HG03575 (cell line): ENCODE results near the gene FBRS.
"Not testable (repeated sequence)": the region's sequence is repeated elsewhere in the genome, so short reads cannot be mapped to it uniquely, and the experiment has no call there.

ENCODE experiments used
- ATAC-seq: cut with Tn5 transposase; IDR thresholded peaks from one replicate; pipeline ENCODE4 v1.9.1; 2021; ENCODE audit not compliant: unreplicated experiment, insufficient number of reproducible peaks, low FRiP score; ENCODE audit errors: extremely low read depth

FBRS gene

DNA sequence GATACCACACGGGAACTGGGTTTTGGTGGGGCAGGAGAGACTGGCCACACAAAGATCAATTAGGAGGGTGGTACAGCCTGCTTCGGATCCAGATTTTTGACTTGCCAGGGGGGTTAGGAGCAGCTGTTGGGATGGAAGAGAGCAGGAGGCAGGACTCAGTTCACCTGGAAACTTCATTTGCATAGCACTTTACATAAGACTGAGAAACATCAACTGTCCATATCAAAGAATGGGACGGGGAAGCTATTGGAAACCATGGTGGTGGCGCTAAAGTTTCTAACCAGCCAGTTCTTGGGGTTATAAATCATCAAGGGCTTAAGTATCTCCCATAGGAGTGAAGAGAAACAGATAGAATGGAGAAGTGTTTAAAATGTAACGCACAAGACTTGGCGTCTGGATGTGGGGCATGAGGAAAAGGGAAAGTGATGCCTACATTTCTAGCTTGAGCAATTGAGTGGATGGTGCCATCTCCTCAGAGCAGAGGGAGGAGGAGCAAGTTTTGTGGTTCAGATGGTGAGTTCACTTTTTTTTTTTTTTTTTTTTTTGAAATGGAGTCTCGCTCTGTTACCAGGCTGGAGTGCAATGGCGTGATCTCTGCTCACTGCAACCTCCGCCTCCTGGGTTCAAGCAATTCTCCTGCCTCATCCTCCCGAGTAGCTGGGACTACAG lies 34.3 kb downstream of the FBRS start:
- no peak for ATAC-seq

DNA sequence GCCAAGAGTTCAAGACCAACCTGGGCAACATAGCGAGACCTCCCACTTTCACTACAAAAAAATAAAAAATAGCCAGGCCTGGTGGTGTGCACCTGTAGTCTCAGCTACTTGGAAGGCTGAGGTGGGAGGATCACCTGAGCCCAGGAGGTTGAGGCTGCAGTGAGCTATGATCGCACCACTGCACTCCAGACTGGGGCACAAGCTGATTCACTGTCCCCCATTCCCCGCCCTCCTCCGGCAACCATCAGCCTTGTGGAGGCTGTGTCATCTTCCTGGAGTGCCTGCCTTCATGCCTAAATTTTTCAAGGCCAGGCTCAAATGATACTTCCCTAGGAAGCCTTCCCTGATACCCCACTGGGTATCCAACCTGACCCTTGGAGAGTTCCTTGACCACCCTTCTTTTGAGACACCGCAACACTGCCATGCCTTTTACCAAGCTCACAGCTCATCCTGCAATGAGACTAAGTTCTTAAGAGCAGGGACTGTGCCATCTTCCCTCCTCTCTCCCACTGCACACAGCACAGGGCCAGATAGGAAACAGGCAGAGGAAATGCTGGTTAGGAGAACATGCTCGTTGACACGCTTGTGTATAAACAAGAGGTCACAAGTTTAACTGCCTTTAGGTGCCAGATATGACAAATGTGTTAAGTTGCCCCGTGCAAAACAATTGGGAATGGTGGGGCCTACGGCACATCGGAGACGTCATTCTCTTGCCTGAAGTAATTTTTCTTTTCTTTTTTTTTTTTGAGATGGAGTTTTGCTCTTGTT lies 36.9 kb downstream of the FBRS start:
- ATAC-seq, result no peak

DNA sequence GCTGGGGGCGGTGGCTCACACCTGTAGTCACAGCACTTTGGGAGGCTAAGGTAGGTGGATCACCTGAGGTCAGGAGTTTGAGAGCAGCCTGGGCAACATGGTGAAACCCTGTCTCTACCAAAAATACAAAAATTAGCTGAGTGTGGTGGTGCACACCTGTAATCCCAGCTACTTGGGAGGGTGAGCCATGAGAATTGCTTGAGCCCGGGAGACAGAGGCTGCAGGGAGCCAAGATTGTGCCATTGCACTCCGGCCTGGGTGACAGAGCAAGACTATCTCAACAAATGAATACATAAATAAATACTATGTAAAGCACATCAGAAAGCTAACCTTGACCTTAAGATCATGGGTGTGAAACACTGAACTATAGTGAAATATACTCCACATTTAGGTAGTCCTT lies 38.4 kb downstream of the FBRS start:
- not testable (repeated sequence) for ATAC-seq

DNA sequence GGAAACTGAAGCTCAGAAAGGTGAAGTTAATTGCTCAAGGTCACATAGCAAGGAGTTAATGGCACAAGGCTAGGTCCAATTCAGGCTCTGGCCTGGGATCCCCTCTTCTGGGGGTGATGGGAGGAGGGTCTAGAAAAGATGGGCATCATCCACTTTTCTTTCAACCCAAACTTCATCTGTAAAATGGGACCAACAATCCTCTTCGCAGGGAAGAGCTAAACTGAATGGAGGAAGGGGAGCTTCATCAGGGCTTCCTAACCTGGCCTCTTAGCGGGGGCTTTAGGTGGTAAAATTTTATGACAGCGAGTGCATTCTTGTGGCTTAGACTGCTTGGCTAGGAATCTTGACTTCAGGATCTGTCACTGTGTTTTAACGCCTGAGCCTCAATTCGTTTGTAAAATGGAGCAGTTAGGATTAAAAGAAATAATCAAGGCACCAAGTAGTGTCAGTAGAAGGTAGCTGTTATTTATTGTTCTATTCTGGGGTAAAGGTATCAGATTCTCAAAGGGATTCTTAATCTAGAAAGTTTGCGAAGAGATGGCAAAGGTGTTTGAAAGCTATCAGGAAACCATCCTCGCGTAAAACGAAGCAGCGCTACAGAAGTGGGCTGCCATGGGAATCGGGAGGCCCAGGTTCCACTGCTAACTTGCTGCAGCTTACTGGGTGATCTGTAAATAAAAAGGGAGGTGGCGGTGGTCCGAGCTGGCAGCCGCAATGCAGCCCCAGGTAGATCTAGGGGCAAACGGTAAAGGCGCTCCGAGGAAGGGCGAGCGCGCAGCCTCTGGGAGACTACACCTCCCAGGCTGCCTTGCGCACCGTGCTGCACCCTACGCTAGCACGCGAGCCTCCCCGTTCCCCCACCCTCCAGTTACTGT lies 39.3 kb downstream of the FBRS start:
- peak; percentile 46 for ATAC-seq

DNA sequence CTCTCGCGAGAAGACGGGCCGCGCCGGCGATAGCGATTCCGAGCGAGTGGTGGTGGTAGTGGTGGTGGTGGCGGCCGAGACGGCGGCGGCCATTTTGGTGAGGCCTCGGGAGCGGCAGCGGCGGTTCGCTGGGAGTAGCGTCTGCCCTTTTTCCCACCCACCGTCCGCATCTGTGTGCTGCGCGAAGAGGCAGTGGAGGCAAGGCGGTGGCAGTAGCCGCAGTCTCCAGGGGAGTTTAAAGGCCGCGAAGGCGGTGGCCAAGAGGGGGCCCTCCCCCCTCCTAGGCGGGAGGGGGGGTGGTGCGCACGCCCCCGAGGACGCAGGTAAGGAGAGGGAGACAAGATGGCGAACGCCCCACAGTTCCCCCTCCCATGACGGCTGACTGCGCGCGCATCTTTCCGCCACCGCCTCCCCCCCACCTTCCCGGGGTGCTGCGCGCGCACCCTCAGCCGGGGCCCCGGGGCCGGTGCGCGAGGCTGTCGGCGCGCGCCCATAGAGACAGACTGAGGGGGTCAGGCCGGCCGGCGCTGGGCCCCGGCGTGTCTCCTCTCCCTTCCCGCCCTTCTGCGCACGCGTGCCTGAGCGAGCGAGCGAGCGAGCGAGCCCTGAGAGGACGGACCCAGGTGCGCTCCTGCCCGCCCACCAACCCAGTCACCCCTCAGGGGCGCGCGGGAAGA lies 40.0 kb downstream of the FBRS start:
- peak; percentile 24 for ATAC-seq

DNA sequence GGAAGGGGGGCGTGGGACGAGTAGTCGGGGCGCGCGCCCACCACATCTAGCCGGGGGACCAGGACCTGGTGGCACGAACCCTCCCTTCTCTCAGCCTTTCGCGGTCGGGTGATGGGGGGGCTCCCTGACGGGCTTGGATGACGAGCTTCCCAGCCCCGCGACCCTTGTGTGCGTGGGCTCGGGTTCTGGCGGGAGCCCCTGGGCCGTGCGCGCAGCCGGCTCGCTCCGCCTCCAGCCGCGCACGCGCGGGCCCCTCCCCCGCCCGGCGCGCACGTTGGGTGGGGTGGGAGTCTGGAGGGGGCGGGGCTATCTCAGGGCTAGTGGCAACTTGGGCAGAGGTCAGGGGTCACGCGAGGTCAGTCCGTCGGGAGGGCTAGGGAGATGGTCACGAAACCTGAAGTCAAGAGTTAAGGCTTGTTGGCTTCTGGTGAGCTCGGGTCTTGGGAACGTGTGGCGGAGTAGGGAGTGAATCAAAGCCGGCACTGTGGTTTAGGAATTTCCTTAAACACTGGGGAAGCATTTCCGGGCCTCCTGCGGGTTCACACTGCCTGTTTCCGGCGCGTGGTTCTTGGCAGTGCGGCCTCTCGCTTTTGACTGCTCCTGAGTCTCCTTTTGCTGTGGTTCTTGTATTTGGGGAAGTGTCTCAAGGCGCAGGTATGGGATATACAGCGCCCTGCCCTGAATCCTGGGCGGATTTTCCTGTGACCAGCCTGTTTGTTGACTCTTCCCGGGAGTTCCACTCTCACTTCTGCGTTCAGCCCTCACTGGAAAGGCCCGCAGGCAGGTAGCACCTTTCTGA lies 40.8 kb downstream of the FBRS start, which contains the start of gene SRCAP:
TSS of gene SRCAP (plus strand) at position 356 of the 799 bp plus-strand sequence. CDS start 1,654 bp downstream, outside the sequence.
- ATAC-seq, result no peak

DNA sequence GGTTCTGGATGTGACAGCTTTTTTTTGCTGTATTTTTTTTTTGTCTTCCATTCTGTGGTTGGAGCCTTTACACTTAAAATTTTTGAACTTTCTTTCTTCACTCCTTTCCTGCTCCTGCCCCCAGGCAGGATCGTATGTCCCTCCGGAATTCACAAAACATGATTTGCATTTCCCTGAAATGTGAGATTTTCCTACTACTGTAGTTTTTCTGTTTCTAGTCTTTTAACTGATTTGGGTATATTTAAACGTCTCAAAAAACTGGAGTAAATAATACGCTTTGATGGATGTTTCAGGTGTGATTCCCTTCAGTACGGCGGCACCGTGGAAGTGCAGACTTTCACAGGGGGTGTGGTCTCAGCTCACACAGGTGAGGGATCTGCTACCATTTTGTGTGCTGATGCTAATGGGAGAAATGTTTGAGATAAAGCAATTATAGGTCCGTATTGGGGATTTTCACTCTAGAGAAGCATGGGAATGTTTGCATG lies 41.4 kb downstream of the FBRS start:
- ATAC-seq, result no peak

DNA sequence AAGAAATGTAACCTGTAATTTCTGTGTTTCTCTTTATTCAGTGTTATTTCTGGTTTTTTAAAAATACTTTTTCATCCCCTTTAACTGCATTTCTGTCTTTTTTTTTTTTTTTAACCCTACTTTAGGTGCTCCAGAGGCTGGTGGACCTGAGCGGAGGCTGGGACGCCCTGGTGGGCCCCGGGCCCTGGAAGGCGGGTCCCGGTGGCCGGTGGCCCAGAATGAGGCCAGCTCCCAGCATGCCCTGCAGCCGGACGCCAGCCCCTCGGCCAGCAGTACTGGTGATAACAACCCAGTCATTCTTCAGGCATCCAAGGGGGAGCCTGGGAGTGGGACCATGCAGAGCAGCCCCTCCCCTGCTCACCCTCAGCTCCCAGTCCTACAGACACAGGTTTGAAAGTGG lies 42.3 kb downstream of the FBRS start:
- no peak for ATAC-seq

DNA sequence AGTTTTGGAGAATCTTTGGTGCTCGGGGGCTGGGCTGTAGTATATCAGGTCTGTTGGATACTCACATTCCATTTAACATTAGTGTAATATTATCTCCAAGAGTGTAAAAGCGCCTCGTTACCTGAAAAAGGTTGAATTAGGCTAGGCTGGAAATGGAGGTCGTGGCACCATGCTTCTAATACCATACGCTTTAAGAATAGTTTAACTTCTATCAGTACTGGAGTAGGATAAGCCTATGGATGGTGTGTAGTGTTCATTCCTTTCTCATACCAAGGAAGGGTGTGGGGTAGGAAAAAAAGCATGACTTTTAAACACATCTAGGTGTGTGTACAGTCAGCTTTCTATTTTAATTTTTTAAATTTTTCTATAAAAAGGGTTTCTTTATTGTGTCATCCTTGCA lies 42.7 kb downstream of the FBRS start:
- no peak for ATAC-seq

DNA sequence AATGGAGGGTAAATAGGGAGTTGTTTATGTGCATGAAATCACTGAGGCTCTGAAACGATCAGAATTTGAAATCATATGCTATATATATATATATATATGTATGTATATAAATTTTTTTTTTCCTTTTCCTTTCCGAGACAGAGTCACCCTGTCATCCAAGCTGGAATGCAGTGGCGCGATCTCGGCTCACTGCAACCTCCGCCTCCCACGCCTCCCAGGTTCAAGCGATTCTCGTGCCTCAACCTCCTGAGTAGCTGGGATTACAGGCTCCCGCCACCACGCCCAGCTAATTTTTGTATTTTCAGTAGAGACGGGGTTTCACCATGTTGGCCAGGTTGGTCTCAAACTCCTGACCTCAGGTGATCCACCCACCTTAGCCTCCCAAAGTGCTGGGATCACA lies 44.8 kb downstream of the FBRS start:
- ATAC-seq, result not testable (repeated sequence)

DNA sequence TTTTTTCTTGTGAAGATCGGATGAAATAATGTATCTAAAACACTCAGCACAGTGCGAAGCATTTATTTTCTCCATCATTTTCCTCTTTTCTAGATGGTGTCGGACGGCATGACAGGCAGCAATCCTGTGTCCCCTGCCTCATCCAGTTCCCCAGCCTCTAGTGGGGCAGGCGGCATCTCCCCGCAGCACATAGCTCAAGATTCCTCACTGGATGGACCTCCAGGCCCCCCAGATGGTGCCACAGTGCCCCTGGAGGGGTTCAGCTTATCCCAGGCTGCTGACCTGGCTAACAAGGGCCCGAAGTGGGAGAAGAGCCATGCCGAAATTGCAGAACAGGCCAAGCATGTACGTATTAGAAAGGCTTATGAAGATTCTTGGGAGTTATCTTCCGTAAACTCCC lies 45.7 kb downstream of the FBRS start:
- ATAC-seq, result no peak

DNA sequence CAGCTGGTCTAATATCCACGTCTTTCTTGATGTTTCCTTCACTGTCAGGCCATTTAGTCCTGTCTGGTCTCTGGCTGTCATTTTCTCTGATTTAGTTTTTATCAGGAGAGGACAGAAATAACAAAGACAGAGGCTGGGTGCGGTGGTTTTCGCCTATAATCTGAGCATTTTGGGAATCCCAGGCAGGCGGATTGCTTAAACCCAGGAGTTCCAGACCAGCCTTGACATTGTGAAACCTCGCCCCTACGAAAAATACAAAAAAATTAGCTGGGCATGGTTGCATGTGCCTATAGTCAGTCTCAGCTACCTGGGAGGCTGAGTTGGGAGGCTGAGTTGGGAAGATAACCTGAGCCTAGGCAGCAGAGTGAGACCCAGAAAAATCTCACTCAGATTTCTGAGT lies 47.8 kb downstream of the FBRS start:
- no peak for ATAC-seq

DNA sequence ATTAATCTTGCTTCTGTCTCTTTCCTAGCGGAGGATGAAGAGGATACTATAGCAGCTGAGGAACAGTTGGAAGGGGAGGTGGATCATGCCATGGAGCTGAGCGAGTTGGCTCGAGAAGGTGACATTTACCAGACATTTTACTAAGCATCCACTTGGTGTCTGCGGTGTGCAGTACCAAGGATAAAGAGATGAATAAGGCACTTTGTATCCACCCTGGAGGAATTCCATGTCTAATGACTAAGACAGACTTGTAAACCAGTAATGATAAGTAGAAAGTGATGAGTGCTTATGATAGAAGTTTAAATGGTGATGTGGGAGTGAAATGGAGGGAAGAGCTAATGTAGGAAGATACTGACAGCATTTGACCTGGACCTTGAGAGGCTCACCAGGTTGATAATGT lies 52.7 kb downstream of the FBRS start:
- no peak for ATAC-seq

DNA sequence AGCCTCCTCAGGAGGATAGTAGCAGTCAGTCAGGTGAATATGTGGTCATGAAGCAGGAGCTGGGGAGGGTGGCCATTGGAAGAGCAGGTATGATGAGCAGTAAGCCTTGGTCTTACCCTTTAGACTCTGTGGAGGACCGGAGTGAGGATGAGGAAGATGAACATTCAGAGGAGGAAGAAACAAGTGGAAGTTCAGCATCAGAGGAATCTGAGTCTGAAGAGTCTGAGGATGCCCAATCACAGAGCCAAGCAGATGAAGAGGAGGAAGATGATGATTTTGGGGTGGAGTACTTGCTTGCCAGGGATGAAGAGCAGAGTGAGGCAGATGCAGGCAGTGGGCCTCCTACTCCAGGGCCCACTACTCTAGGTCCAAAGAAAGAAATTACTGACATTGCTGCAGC lies 53.5 kb downstream of the FBRS start:
- no peak for ATAC-seq

DNA sequence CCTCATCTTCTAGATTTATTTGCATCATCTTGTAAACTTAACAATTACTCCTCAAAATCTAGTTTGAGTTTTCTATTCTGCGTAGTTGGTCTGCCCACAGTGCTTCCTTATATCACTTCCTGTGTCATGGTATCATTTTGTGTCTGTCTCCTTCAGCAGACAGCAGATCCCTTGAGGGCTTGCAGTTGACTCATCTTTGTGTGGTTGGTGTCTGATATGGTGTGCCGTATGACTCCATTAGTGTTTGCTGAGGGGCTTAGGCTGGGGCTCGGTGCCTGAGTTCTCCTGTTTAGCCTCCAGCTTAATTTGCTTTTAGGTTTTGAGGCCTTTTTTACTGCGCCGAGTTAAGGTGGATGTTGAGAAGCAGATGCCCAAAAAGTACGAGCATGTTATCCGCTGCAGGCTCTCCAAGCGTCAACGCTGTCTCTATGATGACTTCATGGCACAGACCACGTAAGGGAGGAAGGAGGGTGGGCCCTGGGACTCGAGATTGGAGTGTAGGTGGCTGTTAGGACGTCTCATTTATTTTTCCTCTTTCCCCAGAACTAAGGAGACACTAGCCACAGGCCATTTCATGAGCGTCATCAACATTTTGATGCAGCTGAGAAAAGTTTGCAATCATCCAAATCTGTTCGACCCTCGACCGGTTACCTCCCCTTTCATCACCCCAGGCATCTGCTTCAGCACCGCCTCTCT lies 57.7 kb downstream of the FBRS start:
- ATAC-seq, result no peak

DNA sequence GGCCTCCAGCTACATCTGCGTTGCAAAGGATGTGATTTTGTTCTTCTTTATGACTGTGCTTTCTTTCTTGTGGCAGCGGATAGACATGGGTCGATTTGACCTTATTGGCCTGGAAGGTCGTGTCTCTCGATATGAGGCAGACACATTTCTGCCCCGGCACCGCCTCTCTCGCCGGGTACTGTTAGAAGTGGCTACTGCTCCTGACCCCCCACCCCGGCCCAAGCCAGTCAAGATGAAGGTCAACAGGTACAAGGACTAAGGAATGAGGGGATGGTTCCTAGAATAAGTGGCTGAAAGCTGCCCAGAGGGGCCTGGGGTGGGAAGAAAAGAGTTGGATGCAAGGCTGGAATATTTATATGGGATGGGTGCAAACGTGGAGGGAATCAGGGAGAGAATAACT lies 61.9 kb downstream of the FBRS start:
- no peak for ATAC-seq
